B cell (primary cell): ENCODE results near the gene COA7.

Experiments used
- CTCF ChIP-seq: fragments of 200-600 bp; IDR thresholded peaks from one replicate; pipeline ENCODE4 v1.8.0; 2022; ENCODE audit warnings: antibody characterized with exemption, mild to moderate bottlenecking
- EZH2 ChIP-seq: IDR thresholded peaks from 2 replicates; pipeline ENCODE4 v1.6.1; 2012; ENCODE audit warnings: borderline replicate concordance, low read depth, mild to moderate bottlenecking, moderate library complexity, low read length; ENCODE audit not compliant: insufficient read depth, poor library complexity, severe bottlenecking

GRCh38 chr1:52713590-52713989 is 15.4 kb upstream of the COA7 start:
- TF ChIP-seq CTCF (no peak), EZH2 (no peak)
